ENCODE measurements around the gene POU6F2. TPM values are rescaled to one million over a fixed set of nuclear protein-coding genes. Genes with fewer than 3 reads are reported as not detected.

POU6F2 gene
- total and polyA plus RNA-seq, 2 experiments from 2014 or later: 7.2 to 7.3 TPM

DNA sequence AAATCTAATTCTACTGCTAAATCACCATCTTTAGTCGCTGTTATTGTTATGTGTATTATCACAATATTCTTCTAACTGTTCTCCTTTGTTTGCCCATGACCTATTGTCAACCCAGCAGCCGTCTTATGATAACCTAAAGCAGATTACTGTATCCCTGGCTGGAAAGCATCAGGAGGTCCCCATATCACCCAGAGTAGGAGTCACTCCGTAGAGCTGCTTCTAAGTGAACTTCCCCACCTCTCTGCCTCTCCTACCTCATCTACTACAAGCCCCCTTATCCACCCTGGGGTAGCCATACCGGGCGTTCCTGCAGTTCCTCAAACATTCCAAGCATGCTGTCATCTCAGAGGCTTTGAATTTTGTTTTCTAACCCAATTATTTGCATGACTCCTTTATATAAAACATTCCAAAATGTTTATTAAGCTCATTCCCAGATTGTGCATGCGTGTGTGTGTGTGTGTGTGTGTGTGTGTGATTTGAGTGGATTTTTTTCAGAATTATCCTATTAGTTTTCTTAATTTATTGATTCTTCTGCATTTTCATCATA is 39.7 kb downstream of the POU6F2 start:
- Histone ChIP-seq H3K4me1 (ENCODE audit: insufficient read depth) (peaks cover 5% of the 10 kb centered on the region; the same call in 1 of the 2 replicates), H3K4me2 (no peak overlapping the region; the same call in 1 of the 2 replicates), H4K20me1 (replicated peaks; ENCODE audit: insufficient read depth) (no peaks in the 10 kb centered on the region), H3F3A (replicated peaks; ENCODE audit: low read depth) (no peaks in the 10 kb centered on the region), H3K79me2 (replicated peaks; ENCODE audit: insufficient read depth) (no peaks in the 10 kb centered on the region; the same call in 1 of the 2 replicates), H2AFZ (no peak overlapping the region), H3K27ac (ENCODE audit: low read depth) (no peak overlapping the region), H3K27me3 (ENCODE audit: insufficient read depth) (no peaks in the 10 kb centered on the region), H3K36me3 (ENCODE audit: insufficient read depth) (no peaks in the 10 kb centered on the region), H3K4me3 (no peak overlapping the region), H3K9me2 (ENCODE audit: insufficient read depth) (peaks cover 3% of the 10 kb centered on the region; the same call in 1 of the 2 replicates)
- TF ChIP-seq, protein P1, sequence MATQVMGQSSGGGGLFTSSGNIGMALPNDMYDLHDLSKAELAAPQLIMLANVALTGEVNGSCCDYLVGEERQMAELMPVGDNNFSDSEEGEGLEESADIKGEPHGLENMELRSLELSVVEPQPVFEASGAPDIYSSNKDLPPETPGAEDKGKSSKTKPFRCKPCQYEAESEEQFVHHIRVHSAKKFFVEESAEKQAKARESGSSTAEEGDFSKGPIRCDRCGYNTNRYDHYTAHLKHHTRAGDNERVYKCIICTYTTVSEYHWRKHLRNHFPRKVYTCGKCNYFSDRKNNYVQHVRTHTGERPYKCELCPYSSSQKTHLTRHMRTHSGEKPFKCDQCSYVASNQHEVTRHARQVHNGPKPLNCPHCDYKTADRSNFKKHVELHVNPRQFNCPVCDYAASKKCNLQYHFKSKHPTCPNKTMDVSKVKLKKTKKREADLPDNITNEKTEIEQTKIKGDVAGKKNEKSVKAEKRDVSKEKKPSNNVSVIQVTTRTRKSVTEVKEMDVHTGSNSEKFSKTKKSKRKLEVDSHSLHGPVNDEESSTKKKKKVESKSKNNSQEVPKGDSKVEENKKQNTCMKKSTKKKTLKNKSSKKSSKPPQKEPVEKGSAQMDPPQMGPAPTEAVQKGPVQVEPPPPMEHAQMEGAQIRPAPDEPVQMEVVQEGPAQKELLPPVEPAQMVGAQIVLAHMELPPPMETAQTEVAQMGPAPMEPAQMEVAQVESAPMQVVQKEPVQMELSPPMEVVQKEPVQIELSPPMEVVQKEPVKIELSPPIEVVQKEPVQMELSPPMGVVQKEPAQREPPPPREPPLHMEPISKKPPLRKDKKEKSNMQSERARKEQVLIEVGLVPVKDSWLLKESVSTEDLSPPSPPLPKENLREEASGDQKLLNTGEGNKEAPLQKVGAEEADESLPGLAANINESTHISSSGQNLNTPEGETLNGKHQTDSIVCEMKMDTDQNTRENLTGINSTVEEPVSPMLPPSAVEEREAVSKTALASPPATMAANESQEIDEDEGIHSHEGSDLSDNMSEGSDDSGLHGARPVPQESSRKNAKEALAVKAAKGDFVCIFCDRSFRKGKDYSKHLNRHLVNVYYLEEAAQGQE (IDR thresholded peaks at IDR 0.05; ENCODE audit: unreplicated experiment): no peak
- TF ChIP-seq NANOG (IDR thresholded peaks at IDR 0.05; ENCODE audit: borderline replicate concordance): no peak
- TF ChIP-seq POLR2AphosphoS5 (IDR thresholded peaks at IDR 0.05; ENCODE audit: low read depth): no peak
- TF ChIP-seq JUNB (IDR thresholded peaks at IDR 0.05; ENCODE audit: unreplicated experiment): no peak
- no peak for TF ChIP-seq EZH2phosphoT487 (IDR thresholded peaks at IDR 0.05; ENCODE audit: unreplicated experiment)
- no peak for TF ChIP-seq ZNF331 (CRISPR knock-in tag; IDR thresholded peaks at IDR 0.05; ENCODE audit: low read depth)
- DNase-seq (ENCODE audit: low spot score) (peak; percentile 27), ATAC-seq (peak; percentile 60)
- Mint-ChIP-seq H3K27ac (no peak overlapping the region), H3K9me3 (no peaks in the 10 kb centered on the region; the same call in 2 of the 3 replicates), H3K4me1 (peaks cover 18% of the 10 kb centered on the region), H3K4me3 (no peak overlapping the region), H3K27me3 (ENCODE audit: insufficient read depth, low read depth, poor library complexity) (peaks cover 2% of the 10 kb centered on the region), H3K36me3 (ENCODE audit: low read depth) (peaks cover 4% of the 10 kb centered on the region; the same call in 2 of the 3 replicates)

GRCh38 chr7:39022796-39023195 is 45.1 kb downstream of the POU6F2 start:
- Histone ChIP-seq H3K27ac (ENCODE audit: low read depth) (no peak overlapping the region), H3K9me2 (ENCODE audit: insufficient read depth) (no peaks in the 10 kb centered on the region), H3K79me2 (replicated peaks; ENCODE audit: insufficient read depth) (0 out of 2 replicates have a peak, but pooled peaks cover 9% of the 10 kb centered on the region), H3K4me3 (no peak overlapping the region), H3K4me1 (ENCODE audit: insufficient read depth) (no peaks in the 10 kb centered on the region), H3F3A (replicated peaks; ENCODE audit: low read depth) (no peaks in the 10 kb centered on the region), H2AFZ (no peak overlapping the region), H3K4me2 (no peak overlapping the region), H3K36me3 (ENCODE audit: insufficient read depth) (no peaks in the 10 kb centered on the region), H4K20me1 (replicated peaks; ENCODE audit: insufficient read depth) (no peaks in the 10 kb centered on the region), H3K27me3 (ENCODE audit: insufficient read depth) (no peaks in the 10 kb centered on the region)
- no peak for ATAC-seq
- Mint-ChIP-seq H3K4me1 (peaks cover 7% of the 10 kb centered on the region), H3K4me3 (no peak overlapping the region), H3K27ac (no peak overlapping the region), H3K36me3 (ENCODE audit: low read depth) (peaks cover 4% of the 10 kb centered on the region; the same call in 2 of the 3 replicates), H3K9me3 (peaks cover 8% of the 10 kb centered on the region; the same call in 2 of the 3 replicates), H3K27me3 (ENCODE audit: insufficient read depth, low read depth, poor library complexity) (peaks cover 2% of the 10 kb centered on the region)
- no peak for DNase-seq (ENCODE audit: low spot score)
- TF ChIP-seq EZH2phosphoT487 (IDR thresholded peaks at IDR 0.05; ENCODE audit: unreplicated experiment) (no peak), JUNB (IDR thresholded peaks at IDR 0.05; ENCODE audit: unreplicated experiment) (no peak), CREB1 (CRISPR knock-in tag; IDR thresholded peaks at IDR 0.05; ENCODE audit: low read depth) (no peak), STAT1 (IDR thresholded peaks at IDR 0.05; ENCODE audit: unreplicated experiment) (no peak), ZNF114 (CRISPR knock-in tag; IDR thresholded peaks at IDR 0.05) (no peak)
- TF ChIP-seq, protein P2, sequence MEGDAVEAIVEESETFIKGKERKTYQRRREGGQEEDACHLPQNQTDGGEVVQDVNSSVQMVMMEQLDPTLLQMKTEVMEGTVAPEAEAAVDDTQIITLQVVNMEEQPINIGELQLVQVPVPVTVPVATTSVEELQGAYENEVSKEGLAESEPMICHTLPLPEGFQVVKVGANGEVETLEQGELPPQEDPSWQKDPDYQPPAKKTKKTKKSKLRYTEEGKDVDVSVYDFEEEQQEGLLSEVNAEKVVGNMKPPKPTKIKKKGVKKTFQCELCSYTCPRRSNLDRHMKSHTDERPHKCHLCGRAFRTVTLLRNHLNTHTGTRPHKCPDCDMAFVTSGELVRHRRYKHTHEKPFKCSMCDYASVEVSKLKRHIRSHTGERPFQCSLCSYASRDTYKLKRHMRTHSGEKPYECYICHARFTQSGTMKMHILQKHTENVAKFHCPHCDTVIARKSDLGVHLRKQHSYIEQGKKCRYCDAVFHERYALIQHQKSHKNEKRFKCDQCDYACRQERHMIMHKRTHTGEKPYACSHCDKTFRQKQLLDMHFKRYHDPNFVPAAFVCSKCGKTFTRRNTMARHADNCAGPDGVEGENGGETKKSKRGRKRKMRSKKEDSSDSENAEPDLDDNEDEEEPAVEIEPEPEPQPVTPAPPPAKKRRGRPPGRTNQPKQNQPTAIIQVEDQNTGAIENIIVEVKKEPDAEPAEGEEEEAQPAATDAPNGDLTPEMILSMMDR (conservative IDR thresholded peaks at IDR 0.05; ENCODE audit: low read depth in 2 of 2): no peak

Measured in GM23338 (cell line).